Measurements from ENCODE around the gene MARCOL.
"Not testable (repeated sequence)": the region's sequence is repeated elsewhere in the genome, so short reads cannot be mapped to it uniquely, and the experiment has no call there.

Gene MARCOL

GRCh38 chr5:148268566-148268965, 30.2 kb downstream of the MARCOL start, which contains the start of gene SPINK13:
Gene SPINK13, plus strand, starts transcription at chr5:148268794. Its CDS starts 1,279 bp downstream, at chr5:148270073.
- Histone ChIP-seq H3K27me3 (ENCODE audit: low read depth, low read length) (no peaks in the 10 kb centered on the region), H3K27ac (ENCODE audit: low read length) (no peak within 1 kb of the TSS), H3K4me3 (ENCODE audit: low read depth in 1 of 2, low read length in 2 of 2) (no peak within 1 kb of the TSS), H3K9me3 (ENCODE audit: control insufficient read depth in 1 of 2, low read length in 2 of 2) (peaks cover 0 to 6% of the 10 kb centered on the region in 2 donors), H3K36me3 (ENCODE audit: control insufficient read depth in 1 of 2, insufficient read depth in 2 of 2, low read length in 2 of 2) (no peaks in the 10 kb centered on the region), H3K4me1 (ENCODE audit: control insufficient read depth in 1 of 2, insufficient read depth in 2 of 2, low read length in 2 of 2) (no peaks in the 10 kb centered on the region)

- H3K36me3 ChIP-seq (ENCODE audit: control insufficient read depth in 1 of 2, insufficient read depth in 2 of 2, low read length in 2 of 2); H3K27ac ChIP-seq (ENCODE audit: low read length); H3K4me3 ChIP-seq (ENCODE audit: low read depth in 1 of 2, low read length in 2 of 2); H3K9me3 ChIP-seq (ENCODE audit: control insufficient read depth in 1 of 2, low read length in 2 of 2); H3K27me3 ChIP-seq (ENCODE audit: low read depth, low read length); H3K4me1 ChIP-seq (ENCODE audit: control insufficient read depth in 1 of 2, insufficient read depth in 2 of 2, low read length in 2 of 2): not testable (repeated sequence)
Observed at GRCh38 chr5:148275129-148275528, 36.8 kb downstream of the MARCOL start.

GRCh38 chr5:148280893-148281292, 42.6 kb downstream of the MARCOL start:
- H3K9me3 ChIP-seq (ENCODE audit: control insufficient read depth in 1 of 2, low read length in 2 of 2): peaks cover 0 to 16% of the 10 kb centered on the region in 2 donors
- H3K4me1 ChIP-seq (ENCODE audit: control insufficient read depth in 1 of 2, insufficient read depth in 2 of 2, low read length in 2 of 2); H3K27ac ChIP-seq (ENCODE audit: low read length); H3K4me3 ChIP-seq (ENCODE audit: low read depth in 1 of 2, low read length in 2 of 2); H3K27me3 ChIP-seq (ENCODE audit: low read depth, low read length); H3K36me3 ChIP-seq (ENCODE audit: control insufficient read depth in 1 of 2, insufficient read depth in 2 of 2, low read length in 2 of 2): not testable (repeated sequence)

- H3K4me1 ChIP-seq (ENCODE audit: control insufficient read depth in 1 of 2, insufficient read depth in 2 of 2, low read length in 2 of 2); H3K36me3 ChIP-seq (ENCODE audit: control insufficient read depth in 1 of 2, insufficient read depth in 2 of 2, low read length in 2 of 2); H3K27ac ChIP-seq (ENCODE audit: low read length); H3K27me3 ChIP-seq (ENCODE audit: low read depth, low read length); H3K4me3 ChIP-seq (ENCODE audit: low read depth in 1 of 2, low read length in 2 of 2): not testable (repeated sequence)
- H3K9me3 ChIP-seq (ENCODE audit: control insufficient read depth in 1 of 2, low read length in 2 of 2): peaks cover 0 to 15% of the 10 kb centered on the region in 2 donors
Observed at GRCh38 chr5:148281336-148281735, 43.0 kb downstream of the MARCOL start.

- no peaks in the 10 kb centered on the region for H3K4me1 ChIP-seq (ENCODE audit: control insufficient read depth in 1 of 2, insufficient read depth in 2 of 2, low read length in 2 of 2)
- no peaks in the 10 kb centered on the region for H3K27me3 ChIP-seq (ENCODE audit: low read depth, low read length)
- no peaks in the 10 kb centered on the region for H3K36me3 ChIP-seq (ENCODE audit: control insufficient read depth in 1 of 2, insufficient read depth in 2 of 2, low read length in 2 of 2)
- no peak overlapping the region for H3K4me3 ChIP-seq (ENCODE audit: low read depth in 1 of 2, low read length in 2 of 2)
- H3K9me3 ChIP-seq (ENCODE audit: control insufficient read depth in 1 of 2, low read length in 2 of 2): no peaks in the 10 kb centered on the region
- H3K27ac ChIP-seq (ENCODE audit: low read length): no peak overlapping the region
Observed at GRCh38 chr5:148290271-148291195, 52.2 kb downstream of the MARCOL start.

Measured in muscle layer of duodenum (tissue), 2 donors.